ENCODE data around the gene MAD1L1. TPM values are rescaled to one million over a fixed set of nuclear protein-coding genes. Genes with fewer than 3 reads are reported as not detected.

Gene MAD1L1
- total RNA-seq, 1 experiment from 2014 or later = 46.7 TPM

- POLR2A ChIA-PET (ENCODE audit: low non-redundant PET) = no interaction called here
- DNase-seq (ENCODE audit: low spot score) = no peak
- BruUV-seq (replicated peaks) = no TSS peak
- intact Hi-C loops (cut with micrococcal nuclease; ENCODE audit: unreplicated experiment) = no loop called here
- no peaks in the 10 kb centered on the region for H3K4me1 ChIP-seq (ENCODE audit: insufficient read depth, low read length, poor library complexity, severe bottlenecking)
- no peak overlapping the region for H3K4me3 ChIP-seq (ENCODE audit: low read depth, low read length, poor library complexity, severe bottlenecking)
- CTCF ChIA-PET = no interaction called here
- no peaks in the 10 kb centered on the region for H3K9me3 ChIP-seq (ENCODE audit: low read depth, low read length, poor library complexity, severe bottlenecking)
- TF ChIP-seq CTCF (conservative IDR thresholded peaks at IDR 0.05; ENCODE audit: low read depth, low read length) (no peak), EZH2 (IDR thresholded peaks at IDR 0.05; ENCODE audit: borderline replicate concordance, low read depth, low read length, poor library complexity, severe bottlenecking) (no peak)
- H3K27ac ChIP-seq (ENCODE audit: low read depth, low read length, poor library complexity, severe bottlenecking) = no peak overlapping the region
- no peaks in the 10 kb centered on the region for H3K36me3 ChIP-seq (ENCODE audit: insufficient read depth, low read length, poor library complexity, severe bottlenecking)
- H3K27me3 ChIP-seq (replicated peaks; ENCODE audit: insufficient read depth, low read depth, low read length, poor library complexity) = no peaks in the 10 kb centered on the region
Observed at GRCh38 chr7:1901431-1902210, 331.1 kb downstream of the MAD1L1 start.

GRCh38 chr7:1900847-1901246 lies 331.9 kb downstream of the MAD1L1 start:
- no peak for DNase-seq (ENCODE audit: low spot score)
- CTCF ChIA-PET = no interaction called here
- intact Hi-C loops (cut with micrococcal nuclease; ENCODE audit: unreplicated experiment) = no loop called here
- Histone ChIP-seq H3K4me1 (ENCODE audit: insufficient read depth, low read length, poor library complexity, severe bottlenecking) (no peaks in the 10 kb centered on the region), H3K27me3 (replicated peaks; ENCODE audit: insufficient read depth, low read depth, low read length, poor library complexity) (no peaks in the 10 kb centered on the region), H3K9me3 (ENCODE audit: low read depth, low read length, poor library complexity, severe bottlenecking) (no peaks in the 10 kb centered on the region), H3K27ac (ENCODE audit: low read depth, low read length, poor library complexity, severe bottlenecking) (no peak overlapping the region), H3K36me3 (ENCODE audit: insufficient read depth, low read length, poor library complexity, severe bottlenecking) (no peaks in the 10 kb centered on the region), H3K4me3 (ENCODE audit: low read depth, low read length, poor library complexity, severe bottlenecking) (no peak overlapping the region)
- TF ChIP-seq EZH2 (IDR thresholded peaks at IDR 0.05; ENCODE audit: borderline replicate concordance, low read depth, low read length, poor library complexity, severe bottlenecking) (no peak), CTCF (conservative IDR thresholded peaks at IDR 0.05; ENCODE audit: low read depth, low read length) (no peak)
- POLR2A ChIA-PET (ENCODE audit: low non-redundant PET) = no interaction called here
- BruUV-seq (replicated peaks) = no TSS peak

- no peaks in the 10 kb centered on the region for H3K36me3 ChIP-seq (ENCODE audit: insufficient read depth, low read length, poor library complexity, severe bottlenecking)
- ChIA-PET POLR2A (ENCODE audit: low non-redundant PET) (no interaction called here), CTCF (no interaction called here)
- DNase-seq (ENCODE audit: low spot score) = no peak
- no peak overlapping the region for H3K4me3 ChIP-seq (ENCODE audit: low read depth, low read length, poor library complexity, severe bottlenecking)
- no peaks in the 10 kb centered on the region for H3K9me3 ChIP-seq (ENCODE audit: low read depth, low read length, poor library complexity, severe bottlenecking)
- H3K27ac ChIP-seq (ENCODE audit: low read depth, low read length, poor library complexity, severe bottlenecking) = no peak overlapping the region
- TF ChIP-seq CTCF (conservative IDR thresholded peaks at IDR 0.05; ENCODE audit: low read depth, low read length) (no peak), EZH2 (IDR thresholded peaks at IDR 0.05; ENCODE audit: borderline replicate concordance, low read depth, low read length, poor library complexity, severe bottlenecking) (no peak)
- BruUV-seq (replicated peaks) = no TSS peak
- no peaks in the 10 kb centered on the region for H3K27me3 ChIP-seq (replicated peaks; ENCODE audit: insufficient read depth, low read depth, low read length, poor library complexity)
- no peaks in the 10 kb centered on the region for H3K4me1 ChIP-seq (ENCODE audit: insufficient read depth, low read length, poor library complexity, severe bottlenecking)
- intact Hi-C loops (cut with micrococcal nuclease; ENCODE audit: unreplicated experiment) = no loop called here
Observed at GRCh38 chr7:1899951-1900762, 332.6 kb downstream of the MAD1L1 start.
